K562 (cell line): ENCODE data around the gene SLC7A6.

Source experiments
- ARID2 ChIP-seq: fragments of 450-650 bp; IDR thresholded peaks from 2 replicates; pipeline ENCODE4 v1.6.1; 2017; ENCODE audit warnings: antibody characterized with exemption, mild to moderate bottlenecking
- BHLHE40 ChIP-seq: IDR thresholded peaks from 2 replicates; pipeline ENCODE4 v1.6.1; 2011; ENCODE audit warnings: low read length, improper control_type of control experiment
- CHD2 ChIP-seq: IDR thresholded peaks from 2 replicates; pipeline ENCODE4 v1.6.1; 2011; ENCODE audit warnings: low read depth, low read length
- POLR2AphosphoS5 ChIP-seq: IDR thresholded peaks from 2 replicates; pipeline ENCODE4 v1.6.1; 2011; ENCODE audit warnings: mild to moderate bottlenecking, low read depth, low read length, moderate library complexity; ENCODE audit not compliant: control insufficient read depth, insufficient read depth
- SMARCB1 ChIP-seq: IDR thresholded peaks from 2 replicates; pipeline ENCODE4 v1.6.1; 2011; ENCODE audit warnings: improper control_type of control experiment, low read depth; ENCODE audit not compliant: insufficient read length
- TARDBP ChIP-seq: fragments of 450-650 bp; IDR thresholded peaks from 2 replicates; pipeline ENCODE4 v1.6.1; 2016
- U2AF1 ChIP-seq: fragments of 200-400 bp; formaldehyde crosslinking; optimal IDR thresholded peaks from 2 replicates; pipeline ENCODE3; 2017; ENCODE audit warnings: mild to moderate bottlenecking, low read depth, low read length, moderate library complexity
- ZC3H11A ChIP-seq: IDR thresholded peaks from 2 replicates; pipeline ENCODE4 v1.6.1; 2012; ENCODE audit warnings: low read depth, low read length, improper control_type of control experiment
- ZNF449 ChIP-seq: fragments of 250-450 bp; sonication (Bioruptor Pico); IDR thresholded peaks from 2 replicates; pipeline ENCODE4 v1.8.0; 2022; ENCODE audit warnings: moderate library complexity, mild to moderate bottlenecking, inconsistent platforms
- ZNF583 ChIP-seq: fragments of 250-450 bp; sonication (Bioruptor Pico); IDR thresholded peaks from 2 replicates; pipeline ENCODE4 v1.4.0; 2020
- TF ChIP-seq, protein P1 (sequence below): sonication (generic); formaldehyde crosslinking; IDR thresholded peaks from 2 replicates; pipeline ENCODE4 v1.8.0; 2022; ENCODE audit warnings: mild to moderate bottlenecking, missing genetic modification reagents
- TF ChIP-seq, protein P2 (sequence below), 3 experiments: IDR thresholded peaks in 2 of 3; conservative IDR thresholded peaks in 1 of 3; 2 replicates each; pipeline ENCODE4 v1.5.1; 2011 to 2012; ENCODE audit warnings: low read length in 3 of 3, mild to moderate bottlenecking in 3 of 3, control low read depth in 2 of 3, improper control_type of control experiment in 1 of 3, inconsistent platforms in 1 of 3, low read depth in 1 of 3, mixed read lengths in 1 of 3, moderate library complexity in 1 of 3; ENCODE audit not compliant: insufficient read depth in 2 of 3
- TF ChIP-seq, protein P3 (sequence below), 2 experiments: fragments of 450-650 bp in 1 of 2; sonication (generic) in 1 of 2; formaldehyde crosslinking in 1 of 2; IDR thresholded peaks in 1 of 2; conservative IDR thresholded peaks in 1 of 2; 2 replicates each; pipeline versions ENCODE4 v1.6.1 to v1.8.1; 2016 to 2023; ENCODE audit warnings: mild to moderate bottlenecking in 2 of 2, moderate library complexity in 2 of 2, inconsistent platforms in 1 of 2, missing genetic modification reagents in 1 of 2
- TF ChIP-seq, protein P4 (sequence below): fragments of 450-650 bp; formaldehyde crosslinking; IDR thresholded peaks from 2 replicates; pipeline ENCODE4 v1.4.0; 2020; ENCODE audit warnings: mild to moderate bottlenecking, mixed read lengths

DNA sequence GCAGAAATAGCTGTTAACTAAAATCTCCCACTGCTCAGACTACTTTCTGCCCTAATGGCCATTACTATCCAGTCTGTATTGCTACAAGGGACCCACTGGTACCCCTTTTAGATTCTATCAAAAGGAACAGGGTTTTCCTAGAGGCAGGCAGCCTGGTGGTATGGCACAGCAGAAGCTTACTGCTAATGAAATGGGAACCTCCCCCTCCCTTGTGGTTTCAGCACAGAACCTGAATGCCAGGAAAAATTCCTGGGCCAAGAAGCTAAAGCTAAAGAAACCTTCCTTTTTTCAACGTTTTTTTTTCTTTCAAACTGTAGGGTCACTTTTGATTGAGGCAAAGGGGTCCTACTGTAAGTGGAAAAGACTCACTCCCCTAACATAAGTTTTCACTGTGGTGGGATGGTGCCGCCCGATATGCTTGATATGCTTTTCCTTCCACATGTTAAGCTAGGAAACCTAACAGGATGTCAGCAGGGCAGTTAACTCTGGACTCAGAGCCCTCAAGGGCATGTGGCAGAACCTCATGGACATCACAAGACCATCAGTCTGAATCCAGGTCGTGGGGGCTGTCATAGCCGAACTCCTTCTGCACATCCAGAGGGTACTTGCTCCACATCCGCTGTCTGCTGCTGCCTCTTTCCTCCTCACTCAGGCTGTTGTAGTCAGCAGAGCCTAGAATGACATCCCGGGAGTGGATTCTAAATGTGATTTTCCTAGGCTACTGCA, 36.6 kb downstream of the SLC7A6 start:
- TF ChIP-seq, protein P1, sequence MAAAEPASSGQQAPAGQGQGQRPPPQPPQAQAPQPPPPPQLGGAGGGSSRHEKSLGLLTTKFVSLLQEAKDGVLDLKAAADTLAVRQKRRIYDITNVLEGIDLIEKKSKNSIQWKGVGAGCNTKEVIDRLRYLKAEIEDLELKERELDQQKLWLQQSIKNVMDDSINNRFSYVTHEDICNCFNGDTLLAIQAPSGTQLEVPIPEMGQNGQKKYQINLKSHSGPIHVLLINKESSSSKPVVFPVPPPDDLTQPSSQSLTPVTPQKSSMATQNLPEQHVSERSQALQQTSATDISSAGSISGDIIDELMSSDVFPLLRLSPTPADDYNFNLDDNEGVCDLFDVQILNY (CRISPR knock-in tag), result no peak
- peak; percentile 10; the same call in 1 of the 2 replicates for TF ChIP-seq POLR2AphosphoS5
- no peak for TF ChIP-seq ARID2
- no peak for TF ChIP-seq CHD2
- TF ChIP-seq, protein P2, sequence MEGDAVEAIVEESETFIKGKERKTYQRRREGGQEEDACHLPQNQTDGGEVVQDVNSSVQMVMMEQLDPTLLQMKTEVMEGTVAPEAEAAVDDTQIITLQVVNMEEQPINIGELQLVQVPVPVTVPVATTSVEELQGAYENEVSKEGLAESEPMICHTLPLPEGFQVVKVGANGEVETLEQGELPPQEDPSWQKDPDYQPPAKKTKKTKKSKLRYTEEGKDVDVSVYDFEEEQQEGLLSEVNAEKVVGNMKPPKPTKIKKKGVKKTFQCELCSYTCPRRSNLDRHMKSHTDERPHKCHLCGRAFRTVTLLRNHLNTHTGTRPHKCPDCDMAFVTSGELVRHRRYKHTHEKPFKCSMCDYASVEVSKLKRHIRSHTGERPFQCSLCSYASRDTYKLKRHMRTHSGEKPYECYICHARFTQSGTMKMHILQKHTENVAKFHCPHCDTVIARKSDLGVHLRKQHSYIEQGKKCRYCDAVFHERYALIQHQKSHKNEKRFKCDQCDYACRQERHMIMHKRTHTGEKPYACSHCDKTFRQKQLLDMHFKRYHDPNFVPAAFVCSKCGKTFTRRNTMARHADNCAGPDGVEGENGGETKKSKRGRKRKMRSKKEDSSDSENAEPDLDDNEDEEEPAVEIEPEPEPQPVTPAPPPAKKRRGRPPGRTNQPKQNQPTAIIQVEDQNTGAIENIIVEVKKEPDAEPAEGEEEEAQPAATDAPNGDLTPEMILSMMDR (IDR thresholded peaks at IDR 0.05 in 2 of 3, conservative IDR thresholded peaks at IDR 0.05 in 1 of 3; ENCODE audit: insufficient read depth in 2 of 3, low read depth in 1 of 3, low read length in 3 of 3), result no peak
- TF ChIP-seq, protein P3, sequence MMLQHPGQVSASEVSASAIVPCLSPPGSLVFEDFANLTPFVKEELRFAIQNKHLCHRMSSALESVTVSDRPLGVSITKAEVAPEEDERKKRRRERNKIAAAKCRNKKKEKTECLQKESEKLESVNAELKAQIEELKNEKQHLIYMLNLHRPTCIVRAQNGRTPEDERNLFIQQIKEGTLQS (IDR thresholded peaks at IDR 0.05), result no peak
- TF ChIP-seq, protein P3 (CRISPR knock-in tag; conservative IDR thresholded peaks at IDR 0.05), result no peak
- TF ChIP-seq ZC3H11A, result no peak
- no peak for TF ChIP-seq BHLHE40
- TF ChIP-seq, protein P4, sequence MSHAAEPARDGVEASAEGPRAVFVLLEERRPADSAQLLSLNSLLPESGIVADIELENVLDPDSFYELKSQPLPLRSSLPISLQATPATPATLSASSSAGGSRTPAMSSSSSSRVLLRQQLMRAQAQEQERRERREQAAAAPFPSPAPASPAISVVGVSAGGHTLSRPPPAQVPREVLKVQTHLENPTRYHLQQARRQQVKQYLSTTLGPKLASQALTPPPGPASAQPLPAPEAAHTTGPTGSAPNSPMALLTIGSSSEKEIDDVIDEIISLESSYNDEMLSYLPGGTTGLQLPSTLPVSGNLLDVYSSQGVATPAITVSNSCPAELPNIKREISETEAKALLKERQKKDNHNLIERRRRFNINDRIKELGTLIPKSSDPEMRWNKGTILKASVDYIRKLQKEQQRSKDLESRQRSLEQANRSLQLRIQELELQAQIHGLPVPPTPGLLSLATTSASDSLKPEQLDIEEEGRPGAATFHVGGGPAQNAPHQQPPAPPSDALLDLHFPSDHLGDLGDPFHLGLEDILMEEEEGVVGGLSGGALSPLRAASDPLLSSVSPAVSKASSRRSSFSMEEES (CRISPR knock-in tag), result no peak
- TF ChIP-seq ZNF449 (CRISPR knock-in tag), result no peak
- no peak for TF ChIP-seq ZNF583 (CRISPR knock-in tag)
- TF ChIP-seq SMARCB1, result no peak
- TF ChIP-seq U2AF1, result no peak
- TF ChIP-seq TARDBP, result no peak
